AG04449 (cell line): ENCODE measurements around the gene CPEB2.

Experiments used
- CTCF ChIA-PET: fragments of 350-600 bp; formaldehyde crosslinking; extraction: SDS; loops from one replicate; lab custom pipeline; 2021; ENCODE audit warnings: antibody characterized with exemption; lab: Yijun Ruan, JAX
- POLR2A ChIA-PET: fragments of 400-600, 350-600 bp; formaldehyde crosslinking; extraction: SDS; loops from one replicate; lab custom pipeline; 2020; ENCODE audit warnings: antibody characterized with exemption, inconsistent platforms; lab: Yijun Ruan, JAX
- DNase-seq: peaks from one replicate; pipeline ENCODE4 v3.0.0-alpha.2; 2010; ENCODE audit warnings: low read depth, low spot score
- H3K4me3 ChIP-seq: 2 replicates; pipeline ENCODE4 v1.5.1; 2011; ENCODE audit warnings: low read depth, mild to moderate bottlenecking, control low read depth, low read length
- TF ChIP-seq, protein P1 (sequence below): IDR thresholded peaks from one replicate; pipeline ENCODE4 v1.5.1; 2011; ENCODE audit warnings: mild to moderate bottlenecking, moderate library complexity, low read length, control low read depth, inconsistent platforms; ENCODE audit not compliant: insufficient read depth; ENCODE audit errors: missing control alignments

Gene CPEB2

DNA sequence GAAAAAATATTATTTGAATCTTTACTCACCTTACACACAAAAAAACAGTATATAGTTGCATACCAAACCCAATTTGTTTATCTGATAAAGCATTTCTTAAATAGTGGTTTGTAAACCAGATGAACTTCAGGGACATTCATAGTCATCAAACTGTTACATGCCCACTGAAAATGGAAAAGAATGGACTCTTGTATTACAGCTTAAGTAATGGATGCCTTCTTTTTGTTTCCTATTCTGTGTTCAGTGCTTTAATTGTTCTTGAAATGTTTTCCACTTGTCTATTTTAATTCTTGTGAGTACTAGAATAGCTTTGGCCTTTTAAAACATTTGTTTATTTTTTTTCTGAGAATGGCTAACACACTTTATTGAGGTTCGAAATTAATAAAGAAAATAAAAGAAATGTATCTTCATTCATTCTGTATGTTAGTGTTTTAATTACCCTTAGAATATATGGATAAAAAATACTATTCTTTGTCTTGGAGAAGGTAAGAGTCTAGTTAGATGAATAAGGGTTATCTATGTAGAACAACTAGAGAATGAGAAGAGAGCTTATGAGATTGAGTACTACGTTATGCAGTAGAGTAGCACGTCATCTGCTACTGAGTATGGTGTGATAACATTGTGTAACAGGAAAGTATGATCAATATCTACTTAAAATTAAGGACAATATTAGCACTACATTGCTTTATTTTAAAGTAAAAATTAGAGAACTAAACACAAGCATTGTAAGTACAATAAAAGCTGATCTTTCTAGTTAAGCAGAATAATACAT, 9.9 kb downstream of the CPEB2 start:
- H3K4me3 ChIP-seq, result no peak overlapping the region
- TF ChIP-seq, protein P1, sequence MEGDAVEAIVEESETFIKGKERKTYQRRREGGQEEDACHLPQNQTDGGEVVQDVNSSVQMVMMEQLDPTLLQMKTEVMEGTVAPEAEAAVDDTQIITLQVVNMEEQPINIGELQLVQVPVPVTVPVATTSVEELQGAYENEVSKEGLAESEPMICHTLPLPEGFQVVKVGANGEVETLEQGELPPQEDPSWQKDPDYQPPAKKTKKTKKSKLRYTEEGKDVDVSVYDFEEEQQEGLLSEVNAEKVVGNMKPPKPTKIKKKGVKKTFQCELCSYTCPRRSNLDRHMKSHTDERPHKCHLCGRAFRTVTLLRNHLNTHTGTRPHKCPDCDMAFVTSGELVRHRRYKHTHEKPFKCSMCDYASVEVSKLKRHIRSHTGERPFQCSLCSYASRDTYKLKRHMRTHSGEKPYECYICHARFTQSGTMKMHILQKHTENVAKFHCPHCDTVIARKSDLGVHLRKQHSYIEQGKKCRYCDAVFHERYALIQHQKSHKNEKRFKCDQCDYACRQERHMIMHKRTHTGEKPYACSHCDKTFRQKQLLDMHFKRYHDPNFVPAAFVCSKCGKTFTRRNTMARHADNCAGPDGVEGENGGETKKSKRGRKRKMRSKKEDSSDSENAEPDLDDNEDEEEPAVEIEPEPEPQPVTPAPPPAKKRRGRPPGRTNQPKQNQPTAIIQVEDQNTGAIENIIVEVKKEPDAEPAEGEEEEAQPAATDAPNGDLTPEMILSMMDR, result no peak
- DNase-seq, result no peak
- CTCF ChIA-PET, result interaction anchor here (1.6 to 2.0 kb wide), 2 partner anchors 9 to 1358 kb away, joined by 5 to 6 read pairs; no protein-coding TSS in a partner anchor
- POLR2A ChIA-PET, result interaction anchor here (1.7 kb wide), 1 partner anchor 9 kb away, joined by 8 read pairs; no protein-coding TSS in a partner anchor

DNA sequence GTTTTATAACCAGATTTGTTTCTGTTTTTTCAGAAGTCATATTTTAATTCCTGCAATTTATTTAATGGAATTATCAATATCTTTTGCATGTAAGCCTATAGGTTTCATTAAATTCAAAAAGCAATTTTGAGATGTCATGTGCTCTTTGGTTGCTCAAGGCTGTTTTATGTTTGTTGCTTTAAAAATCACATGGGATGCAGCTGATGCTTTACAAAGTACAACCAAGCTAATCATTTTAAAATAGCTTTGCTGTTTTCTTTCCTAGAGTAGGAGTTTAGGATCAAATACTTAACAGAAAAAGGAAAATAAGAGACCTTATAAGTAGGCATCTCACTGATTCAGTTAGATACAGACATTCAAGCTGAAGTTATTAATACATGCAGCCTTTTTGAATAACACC, 11.3 kb downstream of the CPEB2 start:
- ChIA-PET POLR2A (no interaction called here), CTCF (interaction anchor here (1.2 kb wide), 1 partner anchor 1359 kb away, joined by 4 read pairs; no protein-coding TSS in a partner anchor)
- TF ChIP-seq, protein P1, result no peak
- DNase-seq, result no peak
- H3K4me3 ChIP-seq, result no peak overlapping the region

DNA sequence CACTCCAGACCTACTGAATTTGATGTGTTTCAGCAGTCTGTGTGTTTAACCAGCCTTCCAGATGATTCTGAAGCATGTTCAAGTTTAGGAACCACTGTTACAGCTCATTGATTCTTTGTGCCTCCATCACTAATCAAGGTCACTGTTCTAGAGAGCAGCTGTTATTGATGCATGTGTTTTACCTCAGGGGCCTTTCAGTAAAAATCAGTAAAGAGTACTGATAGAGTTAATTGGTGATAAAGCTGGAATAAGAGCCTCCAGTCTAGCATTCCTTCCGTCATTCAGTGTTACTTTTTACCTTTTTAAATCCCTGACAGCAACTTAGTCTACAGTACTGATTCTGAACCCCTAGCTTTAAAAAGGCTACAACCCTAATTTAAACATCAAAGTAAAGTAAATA, 12.9 kb downstream of the CPEB2 start:
- DNase-seq, result no peak
- ChIA-PET POLR2A (no interaction called here), CTCF (interaction anchor here (2.3 kb wide), 1 partner anchor 1361 kb away, joined by 7 read pairs; no protein-coding TSS in a partner anchor)
- no peak overlapping the region for H3K4me3 ChIP-seq
- TF ChIP-seq, protein P1, result no peak

DNA sequence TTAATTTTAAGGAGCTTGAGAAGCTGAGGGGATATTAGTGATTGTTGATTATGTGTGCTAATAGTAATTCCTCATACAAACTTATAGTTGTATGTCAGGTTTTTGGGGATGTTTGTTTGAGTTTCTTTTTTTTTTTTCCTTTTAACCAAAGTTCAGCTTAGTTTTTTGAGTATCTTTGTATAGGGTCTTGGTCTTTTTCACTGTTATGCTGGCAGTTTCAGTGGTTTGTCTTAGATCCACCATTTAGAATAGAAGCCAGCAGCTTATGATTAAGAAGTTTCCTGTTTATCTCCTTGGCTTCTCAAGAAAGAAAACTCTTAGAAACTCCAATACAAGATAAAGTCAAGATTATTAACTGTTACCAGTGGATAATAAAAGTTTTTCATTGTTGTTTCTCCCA, 16.1 kb downstream of the CPEB2 start:
- CTCF ChIA-PET, result interaction anchor here (0.6 to 1.4 kb wide), 2 partner anchors 144 to 439 kb away, joined by 3 read pairs; no protein-coding TSS in a partner anchor
- DNase-seq, result no peak
- TF ChIP-seq, protein P1, result no peak
- H3K4me3 ChIP-seq, result no peak overlapping the region
- POLR2A ChIA-PET, result interaction anchor here (0.7 to 1.1 kb wide), 2 partner anchors 16 to 869 kb away, joined by 3 to 4 read pairs; no protein-coding TSS in a partner anchor

DNA sequence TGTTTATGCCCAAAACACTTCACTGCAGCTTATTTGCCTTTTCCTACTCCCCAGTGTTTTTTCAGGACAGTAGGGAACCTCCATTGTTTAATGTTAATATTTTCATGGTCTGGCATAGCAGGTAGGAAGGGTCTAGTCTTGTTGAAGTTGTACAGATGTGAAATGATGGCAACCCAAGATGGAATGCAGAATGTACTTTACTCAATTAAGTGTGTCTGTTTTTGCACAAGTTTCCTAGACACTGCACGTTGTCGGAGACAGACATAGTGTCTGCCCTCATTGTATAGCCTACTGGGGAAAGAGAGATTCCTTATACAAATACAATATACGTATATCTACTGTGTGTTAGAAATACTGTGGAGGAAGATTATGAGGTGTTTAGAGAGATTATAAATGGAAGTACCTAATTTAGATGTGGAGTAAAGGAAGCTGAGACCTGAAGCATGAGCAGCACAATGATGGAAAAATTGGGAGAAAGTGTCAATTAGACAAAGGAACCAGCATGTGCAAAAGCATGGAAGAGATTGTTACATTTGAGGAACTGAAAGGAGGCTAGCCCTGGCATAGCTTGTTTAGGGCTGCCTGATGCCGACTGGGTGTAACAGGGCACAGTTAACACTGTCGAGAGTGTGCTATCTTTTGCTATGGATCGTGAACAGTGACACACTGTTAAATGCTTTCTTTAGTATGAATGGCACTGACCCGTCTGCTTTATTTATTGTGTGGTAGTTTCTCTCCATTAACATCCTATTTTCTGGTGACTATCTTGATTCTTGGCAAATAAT, 18.4 kb downstream of the CPEB2 start:
- no peak for DNase-seq
- CTCF ChIA-PET, result interaction anchor here (1.9 kb wide), 1 partner anchor 9 kb away, joined by 5 read pairs; no protein-coding TSS in a partner anchor
- TF ChIP-seq, protein P1, result no peak
- no peak overlapping the region for H3K4me3 ChIP-seq
- POLR2A ChIA-PET, result no interaction called here
